Endothelial cell of umbilical vein (primary cell): ENCODE results near the gene DLL1.

ENCODE experiments used
- CTCF ChIP-seq, 2 donors: IDR thresholded peaks; 1 replicate in 1 of 2; 2 replicates in 1 of 2; pipeline ENCODE4 v1.5.1; 2011; ENCODE audit warnings: low read length in 2 of 2, mild to moderate bottlenecking in 2 of 2, moderate library complexity in 2 of 2, control low read depth in 1 of 2, inconsistent platforms in 1 of 2, low read depth in 1 of 2; ENCODE audit not compliant: insufficient read depth in 1 of 2; ENCODE audit errors: extremely low read depth in 1 of 2
- EZH2 ChIP-seq: IDR thresholded peaks from 2 replicates; pipeline ENCODE4 v1.6.1; 2012; ENCODE audit warnings: borderline replicate concordance, low read depth, mild to moderate bottlenecking, moderate library complexity, low read length, inconsistent platforms; ENCODE audit not compliant: severe bottlenecking

GRCh38 chr6:170248111-170248805, 42.6 kb downstream of the DLL1 start:
- no peak for TF ChIP-seq CTCF (IDR thresholded peaks at IDR 0.05; ENCODE audit: extremely low read depth in 1 of 2, insufficient read depth in 1 of 2, low read depth in 1 of 2, low read length in 2 of 2)
- TF ChIP-seq EZH2, result no peak
